Stimulated activated CD4-positive, alpha-beta T cell treated with anti-CD3 and anti-CD28 coated beads, Interleukin-12 subunit alpha, Interleukin-12 subunit beta, amount 100 ng/mL, for 24 hours (primary cell): ENCODE measurements around the gene PRKAR1B.
"Not testable (repeated sequence)": the region's sequence is repeated elsewhere in the genome, so short reads cannot be mapped to it uniquely, and the experiment has no call there.

Experiments
- DNase-seq, 2 experiments: peaks; one replicate each; pipeline ENCODE4 v3.0.0-alpha.2; 2020; ENCODE audit warnings: low read depth in 2 of 2

The PRKAR1B gene

GRCh38 chr7:756928-757560 lies 30.0 kb upstream of the PRKAR1B start:
- DNase-seq: no peak

GRCh38 chr7:756231-756927 lies 29.3 kb upstream of the PRKAR1B start:
- no peak for DNase-seq

- DNase-seq: no peak
Observed at GRCh38 chr7:755413-755805, 28.3 kb upstream of the PRKAR1B start.

- no peak for DNase-seq
Observed at GRCh38 chr7:754531-755412, 27.7 kb upstream of the PRKAR1B start.

GRCh38 chr7:753190-753589 lies 26.1 kb upstream of the PRKAR1B start:
- no peak for DNase-seq

GRCh38 chr7:752256-752655 lies 25.2 kb upstream of the PRKAR1B start:
- DNase-seq: not testable (repeated sequence)

- DNase-seq: no peak
Observed at GRCh38 chr7:751826-752225, 24.7 kb upstream of the PRKAR1B start.

GRCh38 chr7:750111-750905 lies 23.2 kb upstream of the PRKAR1B start:
- DNase-seq: no peak

- no peak for DNase-seq
Observed at GRCh38 chr7:749140-749551, 22.1 kb upstream of the PRKAR1B start.

- no peak for DNase-seq
Observed at GRCh38 chr7:748446-748845, 21.4 kb upstream of the PRKAR1B start.

GRCh38 chr7:747186-747585 lies 20.1 kb upstream of the PRKAR1B start:
- DNase-seq: no peak

- no peak for DNase-seq
Observed at GRCh38 chr7:746155-747061, 19.3 kb upstream of the PRKAR1B start.

GRCh38 chr7:745431-746154 lies 18.5 kb upstream of the PRKAR1B start:
- no peak for DNase-seq

GRCh38 chr7:744854-745430 lies 17.9 kb upstream of the PRKAR1B start:
- no peak for DNase-seq

GRCh38 chr7:744128-744520 lies 17.0 kb upstream of the PRKAR1B start:
- DNase-seq: not testable (repeated sequence)

GRCh38 chr7:743341-744127 lies 16.5 kb upstream of the PRKAR1B start:
- not testable (repeated sequence) for DNase-seq

GRCh38 chr7:742791-743190 lies 15.7 kb upstream of the PRKAR1B start:
- no peak for DNase-seq

- DNase-seq: no peak
Observed at GRCh38 chr7:741850-742249, 14.8 kb upstream of the PRKAR1B start.

- DNase-seq: no peak
Observed at GRCh38 chr7:741191-741671, 14.2 kb upstream of the PRKAR1B start.
